MCF 10A (cell line): Measurements from ENCODE around the gene TUBGCP3. TPM values are rescaled to one million over a fixed set of nuclear protein-coding genes. Genes with fewer than 3 reads are reported as not detected.

Source experiments
- Bru-seq: library from RNA; stranded (reverse); fragments of 400-500 nt; gene quantifications from one replicate; lab custom pipeline; 2021; lab: Mats Ljungman, UMichigan
- BruChase-seq, 2 experiments: library from RNA; stranded (reverse); fragments of 400-500 nt; gene quantifications; one replicate each; lab custom pipeline; 2021; lab: Mats Ljungman, UMichigan
- BruUV-seq: library from RNA; stranded (reverse); fragments of 400-500 nt; replicated peaks from 2 replicates; lab custom pipeline; 2021; lab: Mats Ljungman, UMichigan
- CTCF ChIA-PET: fragments of 300-600 bp; sonication (Branson Sonifier 250); formaldehyde crosslinking; extraction: SDS; loops from one replicate; lab custom pipeline; 2021; ENCODE audit warnings: antibody characterized with exemption, inconsistent platforms; lab: Yijun Ruan, JAX
- POLR2A ChIA-PET: fragments of 300-600, 350-650 bp; sonication (Branson Sonifier 250); formaldehyde crosslinking; extraction: SDS; loops from one replicate; lab custom pipeline; 2020; ENCODE audit warnings: antibody characterized with exemption, inconsistent platforms; lab: Yijun Ruan, JAX
- DNase-seq: peaks from one replicate; pipeline ENCODE4 v3.0.0-alpha.2; 2018; ENCODE audit not compliant: unreplicated experiment
- H3K27ac Mint-ChIP-seq: one replicate; pipeline ENCODE4 v1.8.0; 2022; ENCODE audit warnings: mild to moderate bottlenecking, low read depth, mixed read lengths; ENCODE audit not compliant: unreplicated experiment
- H3K27me3 Mint-ChIP-seq: one replicate; pipeline ENCODE4 v1.8.0; 2022; ENCODE audit warnings: mixed read lengths; ENCODE audit not compliant: insufficient read depth, unreplicated experiment
- H3K36me3 Mint-ChIP-seq: one replicate; pipeline ENCODE4 v1.8.0; 2022; ENCODE audit warnings: mild to moderate bottlenecking, moderate library complexity, mixed read lengths; ENCODE audit not compliant: insufficient read depth, unreplicated experiment
- H3K4me1 Mint-ChIP-seq: one replicate; pipeline ENCODE4 v1.8.0; 2022; ENCODE audit warnings: mixed read lengths; ENCODE audit not compliant: insufficient read depth, unreplicated experiment
- H3K4me3 Mint-ChIP-seq: one replicate; pipeline ENCODE4 v1.8.0; 2022; ENCODE audit warnings: mild to moderate bottlenecking, moderate library complexity, mixed read lengths; ENCODE audit not compliant: unreplicated experiment
- H3K9me3 Mint-ChIP-seq: one replicate; pipeline ENCODE4 v1.8.0; 2022; ENCODE audit warnings: mixed read lengths; ENCODE audit not compliant: unreplicated experiment
- intact Hi-C: fragments of 100-400 bp; cut with micrococcal nuclease; formaldehyde crosslinking; loops from 2 replicates; pipeline ENCODE4 v1.14.1; 2022
- long read RNA-seq: library from polyadenylated mRNA; stranded (forward); transcript quantifications from one replicate; pipeline ENCODE4 v2.0.0, GENCODE V29; 2022
- total RNA-seq: library from RNA; stranded (reverse); gene quantifications from 2 replicates; pipeline ENCODE4 v1.2.3, GENCODE V29; 2022
- TF ChIP-seq, protein P1 (sequence below): fragments of 200-600 bp; IDR thresholded peaks from one replicate; pipeline ENCODE4 v1.8.0; 2022; ENCODE audit warnings: antibody characterized with exemption, mild to moderate bottlenecking; ENCODE audit not compliant: unreplicated experiment

Gene TUBGCP3
- total RNA-seq: 28.1 and 35.7 TPM in 2 replicates
- percentile 75 among the genes with signal in this experiment for Bru-seq, nascent RNA
- percentile 73 among the genes with signal in this experiment for BruChase-seq, experiment 1, labeled RNA remaining after a 6-hour chase
- percentile 72 among the genes with signal in this experiment for BruChase-seq, experiment 2, labeled RNA remaining after a 2-hour chase
- long read RNA-seq, transcript TUBGCP3-201 (22 exons, 3,899 nt): major isoform, 87 of 126 reads
- long read RNA-seq, partial matches to known transcripts: 14 of 126 reads
- long read RNA-seq, other reads (novel, unspliced or antisense): 21 of 126 reads

DNA sequence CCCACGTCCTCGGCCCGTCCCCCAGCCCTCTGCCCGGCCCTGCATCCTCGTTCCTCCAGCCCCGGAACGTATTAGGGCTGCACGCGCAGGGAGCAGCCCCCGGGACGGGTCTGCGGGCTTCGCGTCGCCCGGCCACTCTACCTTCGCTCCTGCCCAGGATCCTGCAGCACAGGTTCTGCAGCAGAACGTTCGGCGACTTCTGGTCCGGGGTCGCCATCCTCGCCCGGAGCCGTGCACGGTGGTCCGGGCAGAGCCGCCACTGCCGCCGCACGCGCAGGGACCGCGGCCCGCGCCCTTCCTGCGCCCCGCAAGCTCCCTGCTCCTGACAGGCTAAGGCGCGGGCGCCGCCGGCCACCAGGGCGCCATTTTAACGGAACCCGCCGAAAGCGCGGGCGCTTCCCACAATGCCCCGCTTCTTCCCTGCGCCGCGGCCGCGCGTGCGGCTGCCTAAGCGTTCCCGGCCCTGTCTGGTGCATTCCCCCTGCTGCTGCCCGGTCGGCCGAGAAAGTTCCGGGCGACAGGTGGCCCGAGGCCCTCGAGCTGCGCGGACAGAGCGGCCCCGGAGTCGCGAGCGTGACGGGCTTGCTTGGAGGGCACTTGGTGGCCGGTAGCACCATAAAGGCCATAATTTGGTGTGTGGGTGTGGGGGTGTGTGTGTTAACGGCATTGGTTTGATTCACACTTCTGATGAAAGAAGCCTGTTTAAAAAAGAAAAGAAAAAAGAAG, at the start of gene TUBGCP3:
TUBGCP3 (minus strand) TSS at position 390 of the 726 bp plus-strand sequence; CDS start at position 217, 173 bp downstream.
- ChIA-PET CTCF (interaction anchor here (1.5 kb wide), 1 partner anchor 19 kb away, joined by 6 read pairs; no protein-coding TSS in a partner anchor), POLR2A (interaction anchor here (0.5 to 2.0 kb wide), 11 partner anchors 9 to 415 kb away, joined by 3 to 5 read pairs (median 4); partner anchors contain the start of gene ATP11A)
- Mint-ChIP-seq H3K27me3 (no peaks in the 10 kb centered on the region), H3K4me3 (peak within 1 kb of the TSS; percentile 92), H3K4me1 (peaks cover 11% of the 10 kb centered on the region), H3K36me3 (no peaks in the 10 kb centered on the region), H3K27ac (peak within 1 kb of the TSS; percentile 90), H3K9me3 (no peaks in the 10 kb centered on the region)
- TF ChIP-seq, protein P1, sequence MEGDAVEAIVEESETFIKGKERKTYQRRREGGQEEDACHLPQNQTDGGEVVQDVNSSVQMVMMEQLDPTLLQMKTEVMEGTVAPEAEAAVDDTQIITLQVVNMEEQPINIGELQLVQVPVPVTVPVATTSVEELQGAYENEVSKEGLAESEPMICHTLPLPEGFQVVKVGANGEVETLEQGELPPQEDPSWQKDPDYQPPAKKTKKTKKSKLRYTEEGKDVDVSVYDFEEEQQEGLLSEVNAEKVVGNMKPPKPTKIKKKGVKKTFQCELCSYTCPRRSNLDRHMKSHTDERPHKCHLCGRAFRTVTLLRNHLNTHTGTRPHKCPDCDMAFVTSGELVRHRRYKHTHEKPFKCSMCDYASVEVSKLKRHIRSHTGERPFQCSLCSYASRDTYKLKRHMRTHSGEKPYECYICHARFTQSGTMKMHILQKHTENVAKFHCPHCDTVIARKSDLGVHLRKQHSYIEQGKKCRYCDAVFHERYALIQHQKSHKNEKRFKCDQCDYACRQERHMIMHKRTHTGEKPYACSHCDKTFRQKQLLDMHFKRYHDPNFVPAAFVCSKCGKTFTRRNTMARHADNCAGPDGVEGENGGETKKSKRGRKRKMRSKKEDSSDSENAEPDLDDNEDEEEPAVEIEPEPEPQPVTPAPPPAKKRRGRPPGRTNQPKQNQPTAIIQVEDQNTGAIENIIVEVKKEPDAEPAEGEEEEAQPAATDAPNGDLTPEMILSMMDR: no peak
- intact Hi-C loops: no loop called here
- DNase-seq: peak; percentile 75
- BruUV-seq: no TSS peak

DNA sequence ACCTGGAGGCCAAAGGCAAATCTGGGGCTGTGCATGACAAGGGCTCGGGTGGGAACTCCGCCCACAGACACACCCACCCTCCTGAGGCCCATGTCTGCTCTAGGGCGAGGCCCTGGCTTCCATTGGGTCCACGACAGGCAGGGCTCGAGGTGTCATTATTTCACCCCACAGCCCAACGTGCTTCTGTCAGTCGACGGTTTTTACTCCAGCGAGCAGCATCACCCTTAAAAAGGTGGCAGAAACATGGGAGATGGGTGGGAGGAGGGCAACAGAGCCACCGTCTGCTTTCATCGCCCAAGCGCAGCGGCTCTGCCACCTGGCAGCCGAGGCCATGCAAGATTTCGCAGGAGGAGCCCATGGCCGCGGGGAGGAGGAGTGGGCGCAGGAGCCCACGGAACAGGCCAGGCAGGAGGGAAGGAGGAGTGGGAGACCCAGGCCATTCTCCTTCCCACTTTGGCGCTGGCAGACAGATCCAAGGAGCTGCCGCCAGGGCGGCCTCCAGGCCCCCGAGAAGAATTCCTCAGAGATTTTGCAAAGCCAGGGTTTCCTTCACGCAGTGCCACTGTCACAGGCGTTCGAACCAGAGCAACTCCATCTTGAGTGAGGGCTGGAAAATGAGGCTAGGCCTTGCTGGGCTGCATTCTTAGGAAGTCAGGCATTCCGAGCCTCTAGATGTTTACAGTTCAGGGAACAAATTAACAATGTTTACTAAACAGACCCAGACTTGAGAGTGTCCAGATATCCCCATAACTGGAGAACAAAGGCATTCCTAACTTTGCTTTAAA, 49.3 kb upstream of the TUBGCP3 start:
- peaks cover 32% of the 10 kb centered on the region for H3K27me3 Mint-ChIP-seq

GRCh38 chr13:112636401-112636975, 48.5 kb upstream of the TUBGCP3 start:
- no peaks in the 10 kb centered on the region for H3K36me3 Mint-ChIP-seq
- no peaks in the 10 kb centered on the region for H3K9me3 Mint-ChIP-seq
- TF ChIP-seq, protein P1: no peak
- peaks cover 32% of the 10 kb centered on the region for H3K27me3 Mint-ChIP-seq
- no peak for DNase-seq
- intact Hi-C loops: no loop called here
- no peak overlapping the region for H3K4me3 Mint-ChIP-seq
- ChIA-PET POLR2A (no interaction called here), CTCF (no interaction called here)
- no peak overlapping the region for H3K27ac Mint-ChIP-seq
- no TSS peak for BruUV-seq
- H3K4me1 Mint-ChIP-seq: no peaks in the 10 kb centered on the region

More for the DNA sequence above, 49.3 kb upstream of the TUBGCP3 start:
- Mint-ChIP-seq H3K4me1 (no peaks in the 10 kb centered on the region), H3K9me3 (no peaks in the 10 kb centered on the region), H3K27ac (no peak overlapping the region), H3K4me3 (no peak overlapping the region), H3K36me3 (no peaks in the 10 kb centered on the region)
- intact Hi-C loops: no loop called here
- POLR2A ChIA-PET: no interaction called here
- BruUV-seq: no TSS peak
- no peak for DNase-seq
- TF ChIP-seq, protein P1: no peak
- CTCF ChIA-PET: interaction anchor here (1.3 kb wide), 1 partner anchor 13 kb away, joined by 3 read pairs; no protein-coding TSS in a partner anchor
